HG02943 (cell line): Measurements from ENCODE around the gene DNAL4.
"Not testable (repeated sequence)": the region's sequence is repeated elsewhere in the genome, so short reads cannot be mapped to it uniquely, and the experiment has no call there.

Experiments used
- ATAC-seq: cut with Tn5 transposase; IDR thresholded peaks from one replicate; pipeline ENCODE4 v1.9.1; 2021; ENCODE audit warnings: mild to moderate bottlenecking, low read depth, moderate library complexity; ENCODE audit not compliant: unreplicated experiment

DNAL4 gene

DNA sequence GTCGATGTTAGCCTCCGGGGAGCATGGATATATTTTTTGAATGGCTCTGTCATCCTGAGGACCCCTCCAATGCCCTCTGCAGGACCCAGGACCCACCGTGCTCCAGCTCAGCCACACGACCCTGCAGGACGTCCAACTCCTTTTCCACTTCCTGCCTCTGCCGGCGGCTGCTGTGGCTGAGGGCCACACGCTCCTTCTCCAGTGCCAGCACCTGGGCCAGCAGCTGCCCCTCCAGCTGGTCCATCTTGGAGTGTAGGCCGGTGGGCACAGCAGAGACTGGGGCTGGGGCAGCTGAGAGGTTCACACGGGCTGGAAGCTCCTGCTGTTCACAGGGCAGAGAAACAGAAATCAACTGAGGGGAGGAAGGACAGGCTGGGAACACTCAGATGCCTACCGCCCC lies 34.2 kb upstream of the DNAL4 start:
- no peak for ATAC-seq

DNA sequence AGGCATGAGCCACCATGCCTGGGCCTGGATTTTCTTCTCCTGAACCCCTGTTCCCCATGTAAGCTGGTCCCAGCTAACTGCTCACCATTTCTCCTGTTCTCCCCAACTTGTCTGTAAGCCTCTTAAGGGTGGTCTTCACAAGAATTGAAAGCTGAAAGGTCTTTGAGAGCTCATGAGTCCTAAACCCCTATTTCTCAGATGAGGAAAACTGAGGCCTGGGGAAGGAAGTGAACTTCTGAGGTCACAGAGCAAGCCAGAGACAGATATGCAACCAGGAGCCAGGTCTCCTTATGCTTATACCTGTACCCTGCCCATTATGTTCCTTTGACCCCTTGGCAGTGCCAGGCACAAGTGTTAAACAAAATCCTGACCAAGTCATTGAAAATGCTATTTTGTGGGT lies 33.6 kb upstream of the DNAL4 start:
- no peak for ATAC-seq

DNA sequence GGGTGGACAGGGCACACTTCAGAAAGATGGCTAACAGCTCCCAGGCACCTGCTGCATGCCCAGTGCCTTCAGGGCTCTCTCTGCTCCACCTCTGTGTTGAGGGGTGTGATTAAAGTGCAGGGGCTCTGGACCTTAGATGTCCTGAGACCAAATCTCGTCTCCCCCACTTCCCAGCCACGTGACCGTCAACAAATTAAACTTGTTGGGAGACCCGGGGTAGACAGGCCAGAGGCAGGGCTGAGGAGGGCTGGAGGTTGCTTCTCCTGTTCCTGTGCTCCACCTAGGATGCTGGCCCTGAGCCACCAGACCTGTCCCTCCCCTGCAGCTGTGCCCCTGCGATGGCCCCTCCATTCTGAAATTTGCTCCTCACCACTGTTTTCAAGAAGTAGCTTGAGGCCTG lies 32.9 kb upstream of the DNAL4 start:
- ATAC-seq, result no peak

DNA sequence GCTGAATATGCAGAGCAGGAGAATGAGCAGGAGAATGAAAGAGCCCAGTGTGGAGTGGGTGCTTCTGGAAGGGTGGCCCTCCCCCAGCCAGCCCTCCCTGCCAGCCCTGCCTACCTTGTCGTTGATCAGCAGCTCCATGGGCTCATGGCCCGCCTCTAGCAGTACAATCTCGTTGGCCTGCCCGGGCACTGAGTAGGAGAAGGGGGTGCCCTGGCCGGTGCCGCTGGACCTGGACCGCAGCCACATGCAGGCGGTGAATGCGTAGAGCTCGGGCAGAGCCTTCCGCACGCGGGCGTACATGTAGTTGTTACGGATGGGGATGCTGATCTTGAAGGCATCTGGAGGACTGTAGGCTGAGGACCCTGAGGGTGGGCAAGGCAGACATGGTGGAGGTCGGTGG lies 32.4 kb upstream of the DNAL4 start:
- ATAC-seq, result no peak

DNA sequence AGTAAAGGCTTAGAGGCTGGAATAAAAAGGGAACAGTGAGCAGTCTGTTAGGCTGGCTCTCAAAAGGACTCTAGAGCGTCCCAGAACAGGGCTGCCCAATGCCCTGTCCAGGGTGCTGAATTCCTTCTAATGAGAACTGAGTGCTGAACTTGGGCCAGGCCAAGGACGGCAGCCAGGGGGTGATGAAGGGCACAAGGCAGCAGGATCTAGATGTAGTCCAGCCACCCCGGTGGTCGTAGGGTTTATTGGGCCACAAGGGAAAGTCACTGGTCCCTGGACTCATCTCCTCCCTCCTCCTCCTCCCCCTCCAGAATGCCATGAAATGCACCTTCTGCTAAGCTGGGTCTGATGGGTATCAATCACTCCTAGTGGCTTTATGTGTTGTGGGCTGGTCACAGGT lies 30.6 kb upstream of the DNAL4 start:
- no peak for ATAC-seq

DNA sequence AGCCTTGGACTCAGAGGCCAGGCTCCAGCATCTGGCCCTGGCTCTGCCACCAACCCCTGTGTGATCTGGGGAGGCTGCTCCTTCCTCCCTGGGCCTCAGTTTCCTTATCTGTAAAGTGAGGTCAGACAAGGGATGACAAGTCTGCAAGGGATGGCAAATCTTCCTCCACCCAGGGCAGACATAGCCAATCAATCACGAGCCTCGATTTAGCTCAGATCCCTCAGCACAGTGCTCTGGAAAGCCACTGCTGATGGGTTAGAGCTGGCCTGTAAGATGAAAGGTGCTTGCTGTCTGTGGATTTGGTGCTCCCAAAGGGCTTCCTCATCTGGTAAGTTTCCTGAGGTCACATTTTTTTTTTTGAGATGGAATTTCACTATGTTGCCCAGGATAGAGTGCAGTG lies 29.7 kb upstream of the DNAL4 start:
- no peak for ATAC-seq

DNA sequence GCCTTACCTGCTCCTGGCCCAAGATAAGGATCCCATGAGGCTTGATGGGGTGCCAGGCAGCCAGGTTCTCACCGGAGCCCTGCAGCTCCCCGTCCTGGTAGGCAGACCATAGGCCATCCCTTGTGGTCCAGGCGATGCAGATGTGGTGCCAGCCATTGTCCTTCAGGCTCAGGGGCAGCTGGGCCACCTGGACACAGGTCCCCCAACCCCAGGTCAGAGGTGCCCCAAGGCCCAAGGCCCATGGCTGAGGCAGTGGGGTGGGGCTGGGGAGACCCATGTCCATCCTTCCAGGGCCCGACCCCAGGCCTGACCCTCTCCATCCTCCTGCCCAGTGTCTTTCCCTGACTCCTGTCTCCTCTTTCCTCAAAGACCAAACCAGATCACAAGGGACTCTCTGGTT lies 29.1 kb upstream of the DNAL4 start:
- no peak for ATAC-seq

DNA sequence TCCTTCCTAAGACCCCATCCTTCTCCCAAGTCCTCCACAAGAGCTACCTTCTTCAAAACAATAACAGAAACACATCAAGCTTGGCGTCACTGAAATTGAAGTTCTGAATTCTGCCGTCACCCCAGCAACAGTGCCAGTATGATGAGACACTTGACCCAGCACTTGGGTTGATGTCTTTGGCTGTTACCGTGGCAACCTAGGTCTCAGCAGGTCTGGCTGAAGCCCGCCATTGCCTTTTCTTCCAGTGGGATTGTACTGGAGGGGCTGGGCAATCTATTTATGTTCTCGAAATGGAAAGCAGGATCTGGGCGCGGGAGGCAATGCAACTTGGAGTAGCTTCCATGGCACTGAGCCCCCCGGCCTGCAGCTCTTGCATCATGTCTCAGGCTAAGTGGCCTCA lies 26.1 kb upstream of the DNAL4 start:
- ATAC-seq, result no peak

DNA sequence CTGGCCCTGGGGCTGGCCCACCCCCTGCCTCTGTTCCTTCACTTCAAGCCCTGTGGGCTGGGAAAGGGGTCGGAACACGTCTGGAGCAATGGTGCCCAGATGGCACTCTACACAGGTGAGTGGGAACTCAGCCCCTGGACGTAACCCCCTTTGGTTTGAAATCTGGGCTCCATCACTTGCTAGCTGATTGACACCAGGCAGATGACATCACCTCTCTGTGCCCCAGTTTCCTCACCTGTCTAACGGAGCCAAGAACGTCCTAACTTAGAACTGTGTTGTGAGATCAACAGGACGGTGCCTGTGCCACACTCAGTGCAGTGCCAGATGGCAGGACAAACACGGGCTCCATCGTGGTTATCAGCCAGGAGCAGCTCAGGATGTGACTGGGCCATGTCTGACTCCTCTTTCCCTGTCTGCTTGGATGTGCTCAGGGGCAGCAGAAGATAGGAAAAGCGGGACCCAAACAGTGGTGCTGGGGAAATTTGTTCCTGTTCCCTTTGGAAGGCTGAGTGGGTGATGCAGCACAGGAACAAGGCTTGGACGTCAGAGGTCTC lies 25.5 kb upstream of the DNAL4 start:
- ATAC-seq, result no peak

DNA sequence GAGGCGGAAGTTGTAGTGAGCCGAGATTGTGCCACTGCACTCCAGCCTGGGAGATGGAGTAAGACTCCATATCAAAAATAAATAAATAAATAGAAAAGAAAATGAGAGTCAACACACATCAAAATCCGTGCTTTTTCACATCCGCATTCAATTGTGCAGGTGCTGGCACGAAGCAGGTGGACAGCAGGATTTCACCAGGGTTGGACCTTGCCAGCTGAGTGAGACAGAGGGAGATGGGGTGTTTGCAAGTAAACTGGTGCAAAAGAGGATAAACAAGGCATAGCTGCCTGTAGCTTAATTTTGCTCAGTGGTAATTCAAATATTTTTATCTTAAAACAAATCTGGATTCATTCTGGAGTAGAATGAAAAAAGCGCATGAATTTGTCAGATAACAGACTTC lies 23.3 kb upstream of the DNAL4 start:
- no peak for ATAC-seq

DNA sequence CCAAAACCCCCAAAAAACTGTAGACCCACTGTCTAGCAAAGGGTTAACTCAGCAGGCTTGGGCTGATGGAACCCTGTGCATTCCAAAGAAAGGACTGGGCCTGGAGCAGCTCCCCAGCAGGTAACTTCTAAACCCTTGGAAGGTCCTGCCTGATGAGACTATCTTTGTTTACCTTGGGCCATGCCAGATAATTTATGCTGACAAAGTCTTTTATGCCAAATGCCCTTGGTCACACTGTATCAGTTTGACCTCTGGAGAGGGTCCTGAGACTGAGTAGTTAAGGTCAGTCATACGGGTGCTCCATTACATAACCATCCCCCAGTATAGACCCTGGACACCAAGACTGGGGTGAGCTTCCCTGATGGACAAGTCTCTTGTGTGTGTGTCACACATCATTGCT lies 21.9 kb upstream of the DNAL4 start:
- no peak for ATAC-seq

DNA sequence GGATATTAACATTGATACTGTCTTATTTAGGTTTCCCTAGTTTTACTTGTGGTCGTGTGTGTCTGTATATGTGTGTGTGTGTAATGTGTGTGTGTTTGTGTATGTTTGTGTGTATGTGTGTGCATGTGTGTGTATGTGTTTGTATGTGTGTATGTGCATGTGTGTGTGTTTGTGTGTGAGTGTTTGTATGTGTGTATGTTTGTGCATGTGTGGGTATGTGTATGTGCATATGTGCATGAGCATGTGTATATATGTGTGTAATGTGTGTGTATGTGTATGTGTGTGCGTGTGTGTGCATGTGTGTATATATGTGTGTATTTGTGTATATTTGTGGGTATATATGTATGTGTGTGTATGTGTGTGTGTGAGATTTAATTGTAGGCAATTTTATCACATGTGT lies 17.3 kb upstream of the DNAL4 start:
- no peak for ATAC-seq

DNA sequence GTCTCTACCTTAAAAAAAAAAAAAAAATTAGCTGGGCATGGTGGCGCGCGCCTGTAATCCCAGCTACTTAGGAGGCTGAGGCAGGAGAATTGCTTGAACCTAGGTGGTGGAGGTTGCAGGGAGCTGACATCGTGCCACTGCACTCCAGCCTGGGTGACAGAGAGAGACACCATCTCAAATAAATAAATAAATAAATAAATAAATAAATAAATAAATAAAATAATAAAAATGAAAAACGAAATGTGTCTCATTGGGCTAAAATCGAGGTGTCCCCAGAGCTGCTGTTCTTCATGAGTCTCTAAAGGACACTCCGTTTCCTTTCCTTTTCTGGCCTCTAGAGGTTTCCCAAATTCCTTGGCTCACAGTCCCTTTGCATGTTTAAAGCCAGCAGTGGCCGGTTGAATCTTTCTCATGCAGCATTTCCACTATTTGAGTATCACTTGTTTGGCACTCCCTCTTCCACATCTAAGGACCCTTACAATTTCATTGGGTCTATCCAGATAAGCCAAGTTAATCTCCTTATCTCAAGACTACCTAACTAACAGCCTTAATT lies 11.2 kb upstream of the DNAL4 start:
- not testable (repeated sequence) for ATAC-seq

DNA sequence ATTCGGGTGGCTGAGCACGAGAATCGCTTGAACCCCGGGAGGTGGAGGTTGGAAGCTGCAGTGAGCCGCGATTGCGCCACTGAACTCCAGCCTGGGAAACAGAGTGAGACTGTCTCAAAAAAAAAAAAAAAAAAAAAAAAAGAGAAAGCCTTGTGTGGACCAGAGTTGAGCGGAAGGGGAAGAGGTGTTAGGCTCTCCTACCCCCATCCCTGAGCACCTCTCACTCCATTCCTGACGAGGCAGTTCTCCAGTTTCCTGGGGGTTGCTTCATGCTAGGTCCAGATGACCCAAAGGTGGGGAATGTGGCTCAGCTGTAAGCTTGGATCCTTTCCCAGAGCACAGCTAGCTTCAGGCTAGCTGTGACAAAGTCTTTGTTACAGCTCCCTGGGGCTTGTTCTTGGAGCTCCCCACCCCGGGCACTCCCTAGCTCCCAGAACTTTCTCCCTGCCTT lies 8.8 kb upstream of the DNAL4 start:
- no peak for ATAC-seq

DNA sequence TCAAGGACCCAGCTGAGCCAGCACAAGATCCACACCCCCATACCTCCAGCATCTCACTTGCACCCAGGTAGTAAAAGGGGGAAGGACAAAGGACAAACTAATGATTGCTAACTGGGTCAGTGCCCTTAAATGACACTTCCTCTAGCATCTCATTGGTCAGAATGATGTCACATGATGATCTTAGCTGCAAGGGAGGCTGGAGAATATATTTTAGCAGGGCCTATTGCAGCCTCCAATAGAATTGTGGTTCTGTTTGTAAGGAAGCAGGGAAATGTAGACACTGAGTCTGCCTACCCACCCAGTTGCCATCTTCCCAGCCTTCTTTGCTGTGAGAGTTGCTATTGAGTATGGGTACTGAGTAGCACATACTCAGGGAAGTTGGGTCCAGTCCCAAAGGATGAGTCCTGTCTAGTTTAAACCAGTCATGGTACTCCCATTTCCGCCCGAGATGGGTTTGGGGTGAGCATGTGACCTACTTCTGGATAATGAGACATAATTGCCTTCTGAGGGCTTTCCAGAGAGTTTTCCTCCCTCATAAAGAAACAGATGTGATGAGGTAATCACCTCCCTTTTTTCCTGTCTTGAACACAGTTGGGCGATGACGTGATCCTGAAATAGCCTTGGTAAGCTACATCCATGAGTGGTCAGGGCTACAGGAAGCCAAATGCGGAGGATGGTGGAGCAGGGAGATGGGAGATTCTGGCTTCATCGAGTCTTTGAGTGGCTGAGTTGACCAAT lies 5.5 kb upstream of the DNAL4 start:
- ATAC-seq, result no peak

DNA sequence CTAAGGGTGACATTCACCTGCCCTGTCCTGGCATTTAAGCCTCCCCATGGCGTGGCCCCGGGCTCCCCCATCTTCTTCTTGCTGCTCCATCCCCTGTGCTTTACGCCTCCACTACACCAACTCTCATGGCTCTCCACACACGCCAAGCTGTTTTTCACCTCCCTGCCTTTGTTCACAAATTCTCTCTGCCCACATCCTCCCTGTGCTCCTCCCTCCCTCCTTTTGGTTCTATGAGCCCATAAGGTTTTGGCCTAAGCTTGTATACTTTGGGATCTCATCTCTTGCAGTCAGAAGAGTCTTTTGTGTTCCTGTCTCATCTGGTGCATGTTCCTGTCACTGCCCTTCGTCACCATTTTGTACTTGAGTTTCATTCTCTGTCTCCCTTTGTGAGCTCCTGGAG lies 4.6 kb upstream of the DNAL4 start:
- no peak for ATAC-seq

DNA sequence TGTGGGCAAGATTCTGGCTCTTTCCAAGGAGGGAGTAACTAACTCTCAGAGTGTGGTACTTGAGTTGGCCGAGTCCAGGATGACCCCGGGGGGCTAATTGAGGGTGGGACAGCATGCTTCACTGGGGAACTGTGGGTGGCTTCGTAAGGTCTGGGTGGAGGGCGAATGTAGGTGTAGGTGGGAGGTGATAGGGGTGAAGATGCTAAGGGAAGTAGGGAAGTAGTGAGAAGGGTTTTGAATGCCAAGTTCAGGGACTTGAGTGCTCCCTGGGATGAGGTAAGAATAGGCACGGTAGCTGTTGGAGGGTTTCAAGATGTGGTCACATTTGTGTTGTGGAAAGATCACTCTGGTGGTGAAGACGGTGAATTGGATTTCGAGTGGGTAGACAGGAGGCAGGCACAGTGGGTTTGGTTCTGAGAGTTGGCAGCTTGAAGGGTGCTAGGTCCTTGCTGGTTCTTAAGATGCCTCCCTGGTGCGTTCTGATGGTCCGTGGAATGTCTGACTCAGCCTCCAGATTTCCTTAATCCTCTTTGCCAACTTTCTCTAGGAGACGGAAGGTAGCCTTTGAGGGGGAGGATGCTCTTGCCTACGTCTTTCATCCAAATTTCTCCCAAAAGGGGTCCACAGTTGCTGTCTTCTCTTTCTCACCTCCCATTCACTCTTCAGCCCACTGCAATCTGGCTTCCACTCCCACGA lies 2.5 kb upstream of the DNAL4 start:
- ATAC-seq, result no peak

DNA sequence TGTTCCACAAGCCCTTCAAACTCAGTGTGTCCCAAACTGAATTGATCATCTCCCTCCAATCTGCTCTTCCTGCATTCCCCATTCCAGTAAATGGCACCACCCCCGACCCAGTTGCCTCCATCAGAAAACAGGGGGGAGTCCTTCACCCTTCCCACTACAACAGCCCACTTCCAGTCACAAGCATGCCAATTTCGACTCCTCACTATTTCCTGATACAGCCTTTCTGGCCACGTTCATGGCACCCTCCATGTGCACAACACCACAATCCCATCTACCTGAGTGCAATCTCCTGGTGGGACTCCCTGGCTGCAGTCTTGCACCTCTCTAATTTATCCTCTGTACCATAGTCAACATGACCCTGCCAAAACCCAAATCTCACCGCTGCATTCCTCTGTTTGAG lies 1.6 kb upstream of the DNAL4 start:
- no peak for ATAC-seq

DNA sequence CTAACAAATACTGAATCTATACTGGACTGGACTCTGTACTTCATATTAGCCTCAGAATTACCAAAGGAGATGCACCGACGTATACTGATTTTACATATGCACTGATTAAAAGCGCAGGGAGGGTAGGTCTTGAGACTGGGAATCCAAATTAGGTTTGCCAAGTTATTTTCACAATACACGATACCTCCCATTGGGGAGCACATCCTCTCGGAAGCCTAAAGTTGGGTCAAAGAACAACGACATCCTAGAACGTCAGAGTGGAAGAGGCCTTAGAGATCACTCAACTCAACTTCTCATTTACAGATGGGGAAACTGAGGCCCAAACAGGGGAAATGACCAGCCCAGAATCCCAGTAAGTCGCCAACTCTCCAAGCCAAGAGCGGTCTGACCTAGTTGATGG lies 626 bp downstream of the DNAL4 start:
- no peak for ATAC-seq

DNA sequence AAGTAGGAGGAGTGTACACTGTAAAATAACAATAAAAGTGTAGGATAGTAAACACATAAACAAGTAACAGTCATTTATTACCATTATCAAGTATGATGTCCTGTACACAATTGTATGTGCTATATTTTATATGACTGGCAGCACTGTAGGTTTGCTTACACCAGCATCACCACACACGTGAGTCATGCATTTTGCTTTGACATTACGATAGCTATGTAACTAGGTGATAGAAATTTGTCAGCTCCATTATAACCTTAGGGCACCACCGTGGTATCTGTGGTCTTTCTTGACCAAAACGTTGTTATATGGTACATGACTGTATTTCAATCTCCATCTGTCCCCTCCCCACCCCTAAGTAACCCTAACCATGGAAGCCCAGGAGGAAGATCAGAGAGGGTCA lies 1.1 kb downstream of the DNAL4 start:
- no peak for ATAC-seq

DNA sequence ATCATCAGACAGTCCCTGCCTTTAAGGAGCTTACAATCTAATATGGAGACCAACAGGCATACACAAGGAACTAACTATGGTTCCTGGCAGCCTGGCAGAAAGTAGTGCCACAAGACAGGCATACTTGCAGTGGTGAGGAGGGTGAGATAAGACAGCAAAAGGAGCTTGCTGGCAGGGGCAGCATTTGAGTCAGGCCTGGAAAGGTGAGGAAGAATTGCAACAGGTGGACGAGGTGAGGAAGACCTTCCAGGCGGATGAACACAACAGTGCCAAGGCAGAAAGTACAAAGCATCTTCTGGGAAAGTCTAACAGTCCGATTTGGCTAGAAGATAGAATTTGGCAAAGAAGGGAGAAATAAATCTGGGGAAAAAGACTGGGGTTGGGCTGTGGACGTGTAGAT lies 4.3 kb downstream of the DNAL4 start:
- no peak for ATAC-seq

DNA sequence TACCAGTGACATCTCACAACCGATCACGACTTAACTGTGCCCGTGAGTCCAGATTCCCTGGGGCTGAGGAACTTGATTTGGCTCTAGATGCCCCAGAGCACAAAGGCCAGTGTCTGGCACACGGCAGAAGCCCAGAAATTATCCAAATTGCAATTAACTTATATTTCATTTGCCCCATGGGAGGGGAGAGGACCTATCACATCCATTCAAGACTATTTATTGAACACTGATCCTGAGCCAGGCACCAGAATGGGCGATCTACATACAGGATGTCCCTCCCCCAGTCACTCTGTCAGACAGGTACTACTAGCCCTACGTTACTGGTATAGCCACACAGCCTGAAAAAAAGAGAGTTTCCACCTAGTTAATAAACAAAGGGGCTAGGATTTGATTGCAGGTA lies 5.1 kb downstream of the DNAL4 start:
- no peak for ATAC-seq
